GM12878 (cell line): ENCODE data around the gene CPA2. TPM values are rescaled to one million over a fixed set of nuclear protein-coding genes. Genes with fewer than 3 reads are reported as not detected.

Experiments
- ATAC-seq: fragments of 200-7000 bp; cut with Tn5 transposase; 3 replicates; pipeline ENCODE4 v1.9.1; 2020; ENCODE audit warnings: mild to moderate bottlenecking, moderate library complexity
- BruUV-seq: library from RNA; stranded (reverse); fragments of 400-500 nt; replicated peaks from 2 replicates; lab custom pipeline; 2021; lab: Mats Ljungman, UMichigan
- CTCF ChIA-PET: fragments of 300-600 bp; sonication (Branson Sonifier 250); formaldehyde crosslinking; extraction: SDS; loops from one replicate; lab custom pipeline; 2021; ENCODE audit warnings: inconsistent platforms; lab: Yijun Ruan, JAX
- POLR2A ChIA-PET: fragments of 350-600 bp; formaldehyde crosslinking; extraction: SDS; loops from one replicate; lab custom pipeline; 2021; ENCODE audit warnings: inconsistent platforms; lab: Charles Lee
- RAD21 ChIA-PET: fragments of 300-600 bp; sonication (Branson Sonifier 250); formaldehyde crosslinking; loops from one replicate; lab custom pipeline; 2023; ENCODE audit warnings: antibody characterized with exemption; ENCODE audit not compliant: unreplicated experiment; lab: Charles Lee
- SMC1A ChIA-PET: fragments of 300-600 bp; sonication (Branson Sonifier 250); formaldehyde crosslinking; loops from one replicate; lab custom pipeline; 2023; ENCODE audit not compliant: unreplicated experiment, uncharacterized antibody; lab: Charles Lee
- DNase-seq: peaks from one replicate; pipeline ENCODE4 v3.0.0-alpha.2; 2011; ENCODE audit warnings: low read depth, low spot score
- FAIRE-seq: peaks from 3 replicates; lab custom pipeline; 2011; peaks lifted over from hg19 to GRCh38; lab: Jason Lieb, UNC
- H2AFZ ChIP-seq: 2 replicates; pipeline ENCODE4 v1.6.0; 2011; ENCODE audit warnings: low read depth, low read length, control low read depth; ENCODE audit not compliant: control insufficient read depth
- H3K27ac ChIP-seq: 2 replicates; pipeline ENCODE4 v1.5.1; 2011; ENCODE audit warnings: control low read depth; ENCODE audit not compliant: control insufficient read depth, insufficient read depth
- H3K27me3 ChIP-seq, 2 experiments: replicated peaks in 1 of 2; 2 replicates each; pipeline versions ENCODE4 v1.6.0 to v1.6.1; 2011; ENCODE audit warnings: low read length in 1 of 2; ENCODE audit not compliant: control insufficient read depth in 2 of 2, insufficient read depth in 2 of 2
- H3K36me3 ChIP-seq, 2 experiments: 2 replicates each; pipeline ENCODE4 v1.5.1; 2011; ENCODE audit warnings: low read length in 1 of 2; ENCODE audit not compliant: control insufficient read depth in 2 of 2, insufficient read depth in 2 of 2
- H3K4me1 ChIP-seq: 2 replicates; pipeline ENCODE4 v1.6.1; 2011; ENCODE audit warnings: mild to moderate bottlenecking, low read length, moderate library complexity, mixed read lengths; ENCODE audit not compliant: control insufficient read depth, insufficient read depth
- H3K4me2 ChIP-seq: 2 replicates; pipeline ENCODE4 v1.6.0; 2011; ENCODE audit warnings: control low read depth; ENCODE audit not compliant: control insufficient read depth, insufficient read depth
- H3K4me3 ChIP-seq: fragments of 200-600 bp; sonication (generic); 2 replicates; pipeline ENCODE4 v1.5.1; 2016
- H3K79me2 ChIP-seq: 2 replicates; pipeline ENCODE4 v1.6.0; 2011; ENCODE audit warnings: low read length; ENCODE audit not compliant: control insufficient read depth, insufficient read depth
- H3K9ac ChIP-seq: 2 replicates; pipeline ENCODE4 v1.8.0; 2011; ENCODE audit warnings: low read length, control low read depth, mixed read lengths; ENCODE audit not compliant: control insufficient read depth, insufficient read depth
- H3K9me3 ChIP-seq: replicated peaks from 3 replicates; pipeline ENCODE4 v1.5.1; 2011; ENCODE audit warnings: mild to moderate bottlenecking, low read length; ENCODE audit not compliant: control insufficient read depth, insufficient read depth
- H4K20me1 ChIP-seq: 2 replicates; pipeline ENCODE4 v1.6.0; 2011; ENCODE audit not compliant: control insufficient read depth, insufficient read depth
- BACH1 ChIP-seq: fragments of 450-650 bp; IDR thresholded peaks from 2 replicates; pipeline ENCODE4 v1.6.1; 2017; ENCODE audit warnings: mild to moderate bottlenecking, borderline replicate concordance
- CHD4 ChIP-seq: fragments of 200-600 bp; sonication (generic); IDR thresholded peaks from 2 replicates; pipeline ENCODE4 v1.6.1; 2016; ENCODE audit warnings: mild to moderate bottlenecking
- DPF2 ChIP-seq: fragments of 450-650 bp; IDR thresholded peaks from 2 replicates; pipeline ENCODE4 v1.6.1; 2017; ENCODE audit warnings: mild to moderate bottlenecking
- JUND ChIP-seq: IDR thresholded peaks from 2 replicates; pipeline ENCODE4 v1.6.1; 2012; ENCODE audit warnings: low read depth, mild to moderate bottlenecking, low read length, improper control_type of control experiment, moderate library complexity
- KLF5 ChIP-seq: fragments of 450-650 bp; IDR thresholded peaks from 2 replicates; pipeline ENCODE4 v1.6.1; 2014; ENCODE audit warnings: mild to moderate bottlenecking; ENCODE audit not compliant: partially characterized antibody
- RAD21 ChIP-seq: IDR thresholded peaks from 2 replicates; pipeline ENCODE4 v1.6.1; 2011; ENCODE audit warnings: mild to moderate bottlenecking, low read depth, low read length, moderate library complexity; ENCODE audit not compliant: insufficient read depth
- RAD51 ChIP-seq: fragments of 450-650 bp; IDR thresholded peaks from 2 replicates; pipeline ENCODE4 v1.6.1; 2016; ENCODE audit warnings: moderate library complexity, mild to moderate bottlenecking, inconsistent platforms
- RCOR1 ChIP-seq: conservative IDR thresholded peaks from 2 replicates; pipeline ENCODE4 v1.6.1; 2012; ENCODE audit warnings: low read depth, low read length, improper control_type of control experiment
- RFX5 ChIP-seq: IDR thresholded peaks from 2 replicates; pipeline ENCODE4 v1.6.1; 2011; ENCODE audit warnings: low read depth, low read length, improper control_type of control experiment
- SMAD5 ChIP-seq: IDR thresholded peaks from 2 replicates; pipeline ENCODE4 v1.6.1; 2016; ENCODE audit warnings: antibody characterized with exemption, low read depth
- TAF1 ChIP-seq: IDR thresholded peaks from 2 replicates; pipeline ENCODE4 v1.6.1; 2011; ENCODE audit warnings: mild to moderate bottlenecking, low read depth, low read length, borderline replicate concordance
- ZNF217 ChIP-seq: fragments of 450-650 bp; IDR thresholded peaks from 2 replicates; pipeline ENCODE4 v1.6.1; 2017; ENCODE audit warnings: antibody characterized with exemption, mild to moderate bottlenecking
- ZSCAN29 ChIP-seq: fragments of 450-650 bp; IDR thresholded peaks from 2 replicates; pipeline ENCODE4 v1.6.1; 2017; ENCODE audit warnings: mild to moderate bottlenecking, moderate library complexity
- WGBS: methylation state at CpG from one replicate; pipeline ENCODE4 v1.1.6; 2016; ENCODE audit warnings: low lambda C conversion rate; ENCODE audit not compliant: insufficient replicate concordance, insufficient coverage; ENCODE audit errors: missing lambda C conversion rate; 5-methylcytosine and 5-hydroxymethylcytosine counted together
- in situ Hi-C: fragments of 300-500 bp; cut with MboI; formaldehyde crosslinking; loops from 9 replicates; pipeline ENCODE4 v1.14.3; 2018; ENCODE audit warnings: mixed read lengths
- intact Hi-C: fragments of 100-400 bp; cut with micrococcal nuclease; formaldehyde crosslinking; loops from one replicate; pipeline ENCODE4 v1.14.2; 2022; ENCODE audit not compliant: unreplicated experiment
- polyA plus RNA-seq, 11 experiments: library from polyadenylated mRNA; depleted of rRNA in 4 of 11; unstranded in 6 of 11; stranded (reverse) in 5 of 11; fragments of >200 nt; fragmentation: Nextera tagmentation in 4 of 11; fragmentation: Illumina TruSeq in 1 of 11; extraction: Ambion mirVana in 4 of 11; extraction: Trizol in 1 of 11; gene quantifications; 1 replicate in 1 of 11; 2 replicates in 10 of 11; pipeline versions ENCODE4 v1.2.1 to v1.2.3, GENCODE V29; 2011 to 2016; ENCODE audit warnings: inconsistent platforms in 2 of 11, missing spikeins in 2 of 11, low read depth in 1 of 11
- total RNA-seq, 4 experiments: library from RNA; depleted of rRNA in 3 of 4; stranded (reverse); fragments of >200 nt in 3 of 4; fragmentation: Illumina TruSeq in 1 of 4; extraction: Trizol in 1 of 4; gene quantifications; 2 replicates each; pipeline versions ENCODE4 v1.2.1 to v1.2.3, GENCODE V29; 2013 to 2021
- TF ChIP-seq, protein P1 (sequence below): IDR thresholded peaks from 2 replicates; pipeline ENCODE4 v1.6.1; 2012; ENCODE audit warnings: low read depth, low read length, improper control_type of control experiment
- TF ChIP-seq, protein P2 (sequence below): fragments of 150-350 bp; IDR thresholded peaks from 2 replicates; pipeline ENCODE4 v1.6.1; 2016; ENCODE audit warnings: low read depth, low read length
- TF ChIP-seq, protein P3 (sequence below): fragments of 450-650 bp; IDR thresholded peaks from 2 replicates; pipeline ENCODE4 v1.6.1; 2017; ENCODE audit warnings: antibody characterized with exemption, mild to moderate bottlenecking, moderate library complexity
- TF ChIP-seq, protein P4 (sequence below): IDR thresholded peaks from 2 replicates; pipeline ENCODE4 v1.6.1; 2012; ENCODE audit warnings: low read depth, low read length, improper control_type of control experiment

The CPA2 gene
- total and polyA plus RNA-seq, 10 of the 15 experiments (the other 5 are each of a cell fraction or from before 2014, with no cell fraction given), result 0.04 to 1.9 TPM; not detected in 8

- Histone ChIP-seq H3K27me3 (peaks cover 0 to 4% of the 10 kb centered on the region in 2 experiments; a peak in 1 of 4 replicates), H4K20me1 (no peaks in the 10 kb centered on the region), H3K4me1 (no peaks in the 10 kb centered on the region), H3K9ac (no peak overlapping the region), H3K9me3 (no peaks in the 10 kb centered on the region), H3K36me3 (no peaks in the 10 kb centered on the region), H3K27ac (no peak overlapping the region), H3K4me3 (no peak overlapping the region), H3K79me2 (no peaks in the 10 kb centered on the region), H3K4me2 (no peak overlapping the region), H2AFZ (no peak overlapping the region)
- FAIRE-seq (no peak), ATAC-seq (no peak), DNase-seq (no peak)
- 31% methylated on average over 18 of the region's 25 CpGs for WGBS
- CTCF ChIA-PET, result interaction anchor here (0.9 kb wide), 2 partner anchors 9 to 16 kb away, joined by 3 to 5 read pairs; no protein-coding TSS in a partner anchor
- RAD21 ChIA-PET, result no interaction called here
- in situ Hi-C loops, result no loop called here
- SMC1A ChIA-PET, result interaction anchor here (1.2 kb wide), 1 partner anchor 30 kb away, joined by 3 read pairs; no protein-coding TSS in a partner anchor
- intact Hi-C loops, result loop anchor here (10.0 kb wide), 1 partner anchor 59 kb away; no protein-coding TSS in a partner anchor
- POLR2A ChIA-PET, result interaction anchor here (0.6 kb wide), 4 partner anchors 110 to 1281 kb away, joined by 3 to 6 read pairs (median 3); no protein-coding TSS in a partner anchor
- BruUV-seq, result no TSS peak
- TF ChIP-seq CHD4, result no peak
- no peak for TF ChIP-seq JUND
- TF ChIP-seq SMAD5, result no peak
- no peak for TF ChIP-seq RAD21
- TF ChIP-seq ZSCAN29, result no peak
- TF ChIP-seq RFX5, result no peak
- no peak for TF ChIP-seq TAF1
- TF ChIP-seq DPF2, result no peak
- TF ChIP-seq, protein P1, sequence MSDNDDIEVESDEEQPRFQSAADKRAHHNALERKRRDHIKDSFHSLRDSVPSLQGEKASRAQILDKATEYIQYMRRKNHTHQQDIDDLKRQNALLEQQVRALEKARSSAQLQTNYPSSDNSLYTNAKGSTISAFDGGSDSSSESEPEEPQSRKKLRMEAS, result no peak
- no peak for TF ChIP-seq ZNF217
- TF ChIP-seq, protein P2, sequence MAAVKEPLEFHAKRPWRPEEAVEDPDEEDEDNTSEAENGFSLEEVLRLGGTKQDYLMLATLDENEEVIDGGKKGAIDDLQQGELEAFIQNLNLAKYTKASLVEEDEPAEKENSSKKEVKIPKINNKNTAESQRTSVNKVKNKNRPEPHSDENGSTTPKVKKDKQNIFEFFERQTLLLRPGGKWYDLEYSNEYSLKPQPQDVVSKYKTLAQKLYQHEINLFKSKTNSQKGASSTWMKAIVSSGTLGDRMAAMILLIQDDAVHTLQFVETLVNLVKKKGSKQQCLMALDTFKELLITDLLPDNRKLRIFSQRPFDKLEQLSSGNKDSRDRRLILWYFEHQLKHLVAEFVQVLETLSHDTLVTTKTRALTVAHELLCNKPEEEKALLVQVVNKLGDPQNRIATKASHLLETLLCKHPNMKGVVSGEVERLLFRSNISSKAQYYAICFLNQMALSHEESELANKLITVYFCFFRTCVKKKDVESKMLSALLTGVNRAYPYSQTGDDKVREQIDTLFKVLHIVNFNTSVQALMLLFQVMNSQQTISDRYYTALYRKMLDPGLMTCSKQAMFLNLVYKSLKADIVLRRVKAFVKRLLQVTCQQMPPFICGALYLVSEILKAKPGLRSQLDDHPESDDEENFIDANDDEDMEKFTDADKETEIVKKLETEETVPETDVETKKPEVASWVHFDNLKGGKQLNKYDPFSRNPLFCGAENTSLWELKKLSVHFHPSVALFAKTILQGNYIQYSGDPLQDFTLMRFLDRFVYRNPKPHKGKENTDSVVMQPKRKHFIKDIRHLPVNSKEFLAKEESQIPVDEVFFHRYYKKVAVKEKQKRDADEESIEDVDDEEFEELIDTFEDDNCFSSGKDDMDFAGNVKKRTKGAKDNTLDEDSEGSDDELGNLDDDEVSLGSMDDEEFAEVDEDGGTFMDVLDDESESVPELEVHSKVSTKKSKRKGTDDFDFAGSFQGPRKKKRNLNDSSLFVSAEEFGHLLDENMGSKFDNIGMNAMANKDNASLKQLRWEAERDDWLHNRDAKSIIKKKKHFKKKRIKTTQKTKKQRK, result no peak
- TF ChIP-seq KLF5, result no peak
- TF ChIP-seq, protein P3, sequence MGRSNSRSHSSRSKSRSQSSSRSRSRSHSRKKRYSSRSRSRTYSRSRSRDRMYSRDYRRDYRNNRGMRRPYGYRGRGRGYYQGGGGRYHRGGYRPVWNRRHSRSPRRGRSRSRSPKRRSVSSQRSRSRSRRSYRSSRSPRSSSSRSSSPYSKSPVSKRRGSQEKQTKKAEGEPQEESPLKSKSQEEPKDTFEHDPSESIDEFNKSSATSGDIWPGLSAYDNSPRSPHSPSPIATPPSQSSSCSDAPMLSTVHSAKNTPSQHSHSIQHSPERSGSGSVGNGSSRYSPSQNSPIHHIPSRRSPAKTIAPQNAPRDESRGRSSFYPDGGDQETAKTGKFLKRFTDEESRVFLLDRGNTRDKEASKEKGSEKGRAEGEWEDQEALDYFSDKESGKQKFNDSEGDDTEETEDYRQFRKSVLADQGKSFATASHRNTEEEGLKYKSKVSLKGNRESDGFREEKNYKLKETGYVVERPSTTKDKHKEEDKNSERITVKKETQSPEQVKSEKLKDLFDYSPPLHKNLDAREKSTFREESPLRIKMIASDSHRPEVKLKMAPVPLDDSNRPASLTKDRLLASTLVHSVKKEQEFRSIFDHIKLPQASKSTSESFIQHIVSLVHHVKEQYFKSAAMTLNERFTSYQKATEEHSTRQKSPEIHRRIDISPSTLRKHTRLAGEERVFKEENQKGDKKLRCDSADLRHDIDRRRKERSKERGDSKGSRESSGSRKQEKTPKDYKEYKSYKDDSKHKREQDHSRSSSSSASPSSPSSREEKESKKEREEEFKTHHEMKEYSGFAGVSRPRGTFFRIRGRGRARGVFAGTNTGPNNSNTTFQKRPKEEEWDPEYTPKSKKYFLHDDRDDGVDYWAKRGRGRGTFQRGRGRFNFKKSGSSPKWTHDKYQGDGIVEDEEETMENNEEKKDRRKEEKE, result no peak
- TF ChIP-seq, protein P4, sequence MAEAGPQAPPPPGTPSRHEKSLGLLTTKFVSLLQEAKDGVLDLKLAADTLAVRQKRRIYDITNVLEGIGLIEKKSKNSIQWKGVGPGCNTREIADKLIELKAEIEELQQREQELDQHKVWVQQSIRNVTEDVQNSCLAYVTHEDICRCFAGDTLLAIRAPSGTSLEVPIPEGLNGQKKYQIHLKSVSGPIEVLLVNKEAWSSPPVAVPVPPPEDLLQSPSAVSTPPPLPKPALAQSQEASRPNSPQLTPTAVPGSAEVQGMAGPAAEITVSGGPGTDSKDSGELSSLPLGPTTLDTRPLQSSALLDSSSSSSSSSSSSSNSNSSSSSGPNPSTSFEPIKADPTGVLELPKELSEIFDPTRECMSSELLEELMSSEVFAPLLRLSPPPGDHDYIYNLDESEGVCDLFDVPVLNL, result no peak
- no peak for TF ChIP-seq RCOR1
- no peak for TF ChIP-seq BACH1
- TF ChIP-seq RAD51, result no peak
Observed at GRCh38 chr7:130273081-130273932, 6.6 kb downstream of the CPA2 start.
